ENCODE data around the gene EML4. TPM values are rescaled to one million over a fixed set of nuclear protein-coding genes. Genes with fewer than 3 reads are reported as not detected.

EML4 gene
- total and polyA plus RNA-seq, 9 of the 15 experiments (the other 6 are each of a cell fraction or from before 2014, with no cell fraction given), result 14.7 to 48.3 (median 36.5) TPM

DNA sequence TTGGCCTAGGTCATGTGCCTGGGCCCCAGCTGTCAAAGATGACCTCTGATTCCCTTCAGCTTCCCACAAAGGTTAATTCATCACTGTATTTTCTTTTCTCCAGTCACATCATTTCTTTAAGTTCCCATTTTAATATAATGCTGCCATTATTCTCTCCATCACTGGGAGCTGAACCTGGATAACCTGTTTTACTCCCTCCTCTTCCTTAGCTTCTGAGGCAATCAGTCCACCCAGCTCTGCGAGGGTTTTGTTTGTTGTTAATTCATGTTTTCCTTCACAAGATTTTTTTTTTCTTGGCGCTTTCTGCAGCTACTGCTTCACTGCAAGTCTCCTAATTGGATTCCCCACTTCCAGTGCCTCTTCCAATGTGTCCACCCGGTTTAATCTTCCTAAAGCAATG is 5.1 kb upstream of the EML4 start:
- no TSS peak for BruUV-seq (replicated peaks)
- Histone ChIP-seq H3K9ac (ENCODE audit: insufficient read depth in 1 of 2, low read depth in 2 of 2, low read length in 2 of 2) (no peak overlapping the region), H3K4me3 (no peak overlapping the region), H3K79me2 (ENCODE audit: control insufficient read depth, insufficient read depth, low read length) (no peaks in the 10 kb centered on the region), H3K9me3 (replicated peaks; ENCODE audit: control insufficient read depth, insufficient read depth, low read depth, low read length) (peaks cover 5% of the 10 kb centered on the region; the same call in 1 of the 2 replicates), H3K4me2 (ENCODE audit: insufficient read depth, low read length) (no peak overlapping the region), H3K4me1 (replicated peaks in 1 of 2; ENCODE audit: control insufficient read depth in 2 of 2, insufficient read depth in 2 of 2, low read length in 2 of 2) (peaks cover 6% of the 10 kb centered on the region in 2 experiments; a peak in 4 of 5 replicates), H2AFZ (ENCODE audit: low read depth, low read length) (no peak overlapping the region), H3K27ac (ENCODE audit: extremely low read depth, low read depth, low read length) (no peak overlapping the region), H3K9me1 (ENCODE audit: control insufficient read depth, insufficient read depth, low read length) (no peaks in the 10 kb centered on the region), H3K27me3 (ENCODE audit: control insufficient read depth in 2 of 2, insufficient read depth in 2 of 2, low read length in 2 of 2) (peaks cover 4 to 11% of the 10 kb centered on the region in 2 experiments; a peak in 2 of 5 replicates), H3K36me3 (ENCODE audit: control insufficient read depth, insufficient read depth, low read length) (no peaks in the 10 kb centered on the region), H4K20me1 (replicated peaks; ENCODE audit: control insufficient read depth, insufficient read depth, low read length) (no peaks in the 10 kb centered on the region)
- in situ Hi-C loops (cut with MboI) (no loop called here), intact Hi-C loops (cut with micrococcal nuclease) (no loop called here)
- no peak; the same call in 2 of the 3 replicates for ATAC-seq
- TF ChIP-seq MYNN (IDR thresholded peaks at IDR 0.05) (no peak), MYNN (CRISPR knock-in tag; IDR thresholded peaks at IDR 0.05) (no peak), LEF1 (IDR thresholded peaks at IDR 0.05) (no peak), ZNF444 (CRISPR knock-in tag; IDR thresholded peaks at IDR 0.05) (no peak), ZNF584 (CRISPR knock-in tag; IDR thresholded peaks at IDR 0.05; ENCODE audit: low read depth) (no peak), ZNF79 (CRISPR knock-in tag; IDR thresholded peaks at IDR 0.05; ENCODE audit: low read depth) (no peak), KDM4B (IDR thresholded peaks at IDR 0.05; ENCODE audit: borderline replicate concordance in 2 of 2, low read depth in 1 of 2) (no peak), ELF2 (CRISPR knock-in tag; IDR thresholded peaks at IDR 0.05) (no peak), PRMT5 (CRISPR knock-in tag; IDR thresholded peaks at IDR 0.05) (no peak)
- TF ChIP-seq, protein P1, sequence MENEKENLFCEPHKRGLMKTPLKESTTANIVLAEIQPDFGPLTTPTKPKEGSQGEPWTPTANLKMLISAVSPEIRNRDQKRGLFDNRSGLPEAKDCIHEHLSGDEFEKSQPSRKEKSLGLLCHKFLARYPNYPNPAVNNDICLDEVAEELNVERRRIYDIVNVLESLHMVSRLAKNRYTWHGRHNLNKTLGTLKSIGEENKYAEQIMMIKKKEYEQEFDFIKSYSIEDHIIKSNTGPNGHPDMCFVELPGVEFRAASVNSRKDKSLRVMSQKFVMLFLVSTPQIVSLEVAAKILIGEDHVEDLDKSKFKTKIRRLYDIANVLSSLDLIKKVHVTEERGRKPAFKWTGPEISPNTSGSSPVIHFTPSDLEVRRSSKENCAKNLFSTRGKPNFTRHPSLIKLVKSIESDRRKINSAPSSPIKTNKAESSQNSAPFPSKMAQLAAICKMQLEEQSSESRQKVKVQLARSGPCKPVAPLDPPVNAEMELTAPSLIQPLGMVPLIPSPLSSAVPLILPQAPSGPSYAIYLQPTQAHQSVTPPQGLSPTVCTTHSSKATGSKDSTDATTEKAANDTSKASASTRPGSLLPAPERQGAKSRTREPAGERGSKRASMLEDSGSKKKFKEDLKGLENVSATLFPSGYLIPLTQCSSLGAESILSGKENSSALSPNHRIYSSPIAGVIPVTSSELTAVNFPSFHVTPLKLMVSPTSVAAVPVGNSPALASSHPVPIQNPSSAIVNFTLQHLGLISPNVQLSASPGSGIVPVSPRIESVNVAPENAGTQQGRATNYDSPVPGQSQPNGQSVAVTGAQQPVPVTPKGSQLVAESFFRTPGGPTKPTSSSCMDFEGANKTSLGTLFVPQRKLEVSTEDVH (IDR thresholded peaks at IDR 0.05; ENCODE audit: low read depth, partially characterized antibody), result no peak
- POLR2A ChIA-PET, result interaction anchor here (0.6 kb wide), 2 partner anchors 47 to 57 kb away, joined by 3 to 4 read pairs; no protein-coding TSS in a partner anchor
- no peak for FAIRE-seq
- 0% methylated on average over 3 of the region's 3 CpGs for WGBS (ENCODE audit: insufficient coverage, low coverage, missing lambda C conversion rate)
- DNase-seq (ENCODE audit: extremely low read depth in 1 of 4, low spot score in 3 of 4), result no peak
- CTCF ChIA-PET (ENCODE audit: low intra/inter-chr PET ratio), result no interaction called here
